Neuronal stem cell (in vitro differentiated cells): Measurements from ENCODE around the gene BTBD9.

Source experiments
- DNase-seq: peaks from one replicate; pipeline ENCODE4 v3.0.0-alpha.2; 2013; ENCODE audit warnings: low spot score
- H2AFZ ChIP-seq: one replicate; pipeline ENCODE4 v1.6.1; 2013; ENCODE audit warnings: mild to moderate bottlenecking, low read length, inconsistent platforms
- H2AK5ac ChIP-seq: 2 replicates; pipeline ENCODE4 v1.6.1; 2013; ENCODE audit warnings: low read depth, mild to moderate bottlenecking, inconsistent platforms, low read length, moderate library complexity, mixed read lengths
- H2BK120ac ChIP-seq: 2 replicates; pipeline ENCODE4 v1.6.1; 2013; ENCODE audit warnings: low read depth, mild to moderate bottlenecking, inconsistent platforms, low read length, moderate library complexity, mixed read lengths
- H2BK12ac ChIP-seq: one replicate; pipeline ENCODE4 v1.6.1; 2013; ENCODE audit warnings: low read length, inconsistent platforms
- H2BK15ac ChIP-seq: 2 replicates; pipeline ENCODE4 v1.6.1; 2013; ENCODE audit warnings: mild to moderate bottlenecking, low read length, inconsistent platforms, mixed read lengths
- H2BK5ac ChIP-seq: one replicate; pipeline ENCODE4 v1.6.1; 2013; ENCODE audit warnings: inconsistent platforms, mild to moderate bottlenecking, low read length, moderate library complexity
- H3K14ac ChIP-seq: one replicate; pipeline ENCODE4 v1.6.1; 2013; ENCODE audit warnings: low read length, inconsistent platforms
- H3K18ac ChIP-seq: 2 replicates; pipeline ENCODE4 v1.6.1; 2013; ENCODE audit warnings: low read length, inconsistent platforms
- H3K23ac ChIP-seq: 2 replicates; pipeline ENCODE4 v1.6.1; 2013; ENCODE audit warnings: low read depth, mild to moderate bottlenecking, mixed read lengths, low read length, inconsistent platforms; ENCODE audit not compliant: poor library complexity
- H3K27ac ChIP-seq: replicated peaks from 3 replicates; pipeline ENCODE4 v1.5.1; 2013; ENCODE audit warnings: low read length, inconsistent platforms
- H3K27me3 ChIP-seq, 3 experiments: 2 replicates each; pipeline ENCODE4 v1.6.1; 2013; ENCODE audit warnings: low read length in 3 of 3, mild to moderate bottlenecking in 2 of 3, inconsistent platforms in 1 of 3, low read depth in 1 of 3, mixed read lengths in 1 of 3, moderate library complexity in 1 of 3; ENCODE audit not compliant: control insufficient read depth in 3 of 3, insufficient read depth in 3 of 3
- H3K36me3 ChIP-seq, 2 donors: replicated peaks in 1 of 2; 2 replicates each; pipeline ENCODE4 v1.6.1; 2013; ENCODE audit warnings: low read length in 2 of 2; ENCODE audit not compliant: control insufficient read depth in 2 of 2, insufficient read depth in 2 of 2
- H3K4ac ChIP-seq: 2 replicates; pipeline ENCODE4 v1.6.1; 2013; ENCODE audit warnings: inconsistent platforms, mild to moderate bottlenecking, low read length, moderate library complexity
- H3K4me1 ChIP-seq, 2 donors: 1 replicate in 1 of 2; 2 replicates in 1 of 2; pipeline ENCODE4 v1.6.1; 2013; ENCODE audit warnings: low read length in 2 of 2, low read depth in 1 of 2; ENCODE audit not compliant: control insufficient read depth in 2 of 2, insufficient read depth in 1 of 2
- H3K4me2 ChIP-seq: one replicate; pipeline ENCODE4 v1.6.1; 2013; ENCODE audit warnings: mild to moderate bottlenecking, low read length, inconsistent platforms; ENCODE audit not compliant: insufficient read depth, poor library complexity, severe bottlenecking
- H3K4me3 ChIP-seq, 2 donors: 2 replicates each; pipeline ENCODE4 v1.5.1; 2013; ENCODE audit warnings: low read length in 2 of 2, mild to moderate bottlenecking in 2 of 2, inconsistent platforms in 1 of 2, moderate library complexity in 1 of 2
- H3K79me1 ChIP-seq: one replicate; pipeline ENCODE4 v1.6.1; 2013; ENCODE audit warnings: low read depth, mild to moderate bottlenecking, inconsistent platforms, low read length, moderate library complexity
- H3K9ac ChIP-seq: one replicate; pipeline ENCODE4 v1.6.1; 2013; ENCODE audit warnings: mild to moderate bottlenecking, low read depth, low read length, inconsistent platforms; ENCODE audit not compliant: poor library complexity
- H3K9me3 ChIP-seq, 2 donors: replicated peaks in 1 of 2; 2 replicates each; pipeline versions ENCODE3 to v1.6.1; 2013; ENCODE audit warnings: low read length in 2 of 2, mild to moderate bottlenecking in 2 of 2, inconsistent platforms in 1 of 2, low read depth in 1 of 2, mixed read lengths in 1 of 2, moderate library complexity in 1 of 2; ENCODE audit not compliant: control insufficient read depth in 2 of 2, insufficient read depth in 1 of 2
- H4K8ac ChIP-seq: one replicate; pipeline ENCODE4 v1.6.1; 2013; ENCODE audit warnings: low read depth, mild to moderate bottlenecking, inconsistent platforms, low read length, moderate library complexity
- H4K91ac ChIP-seq: one replicate; pipeline ENCODE4 v1.6.1; 2013; ENCODE audit warnings: low read length, low read depth, mild to moderate bottlenecking, inconsistent platforms; ENCODE audit not compliant: poor library complexity
- WGBS, 2 donors: extraction: QIAGEN DNeasy Blood & Tissue Kit; methylation state at CpG; one replicate each; pipeline ENCODE4 v1.1.7; 2013; ENCODE audit warnings: missing lambda C conversion rate in 2 of 2, mixed read lengths in 1 of 2; ENCODE audit not compliant: insufficient read length in 2 of 2, insufficient replicate concordance in 1 of 2; ENCODE audit errors: extremely low coverage in 2 of 2; 5-methylcytosine and 5-hydroxymethylcytosine counted together

Gene BTBD9

DNA sequence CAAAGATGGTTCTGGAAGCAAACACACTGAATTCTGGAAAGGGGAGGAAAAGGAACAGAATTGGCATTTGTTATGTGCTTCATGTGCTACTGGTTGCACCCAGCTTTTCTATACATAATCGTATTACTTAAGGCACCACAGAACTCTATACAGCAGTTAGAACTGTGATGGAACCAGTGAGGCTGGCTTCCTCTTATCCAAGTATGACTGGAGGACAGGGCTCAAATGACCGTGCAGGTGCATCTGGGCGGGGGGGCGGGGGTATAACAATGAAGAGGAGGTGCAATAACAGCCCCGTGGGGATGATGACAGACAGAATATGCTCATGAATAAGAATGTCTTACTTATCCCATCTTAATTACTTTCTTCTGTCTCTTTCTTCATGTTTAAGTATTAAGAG lies 144.2 kb downstream of the BTBD9 start:
- H3K4ac ChIP-seq = no peak overlapping the region
- no peak overlapping the region for H2BK120ac ChIP-seq
- no peaks in the 10 kb centered on the region for H3K9me3 ChIP-seq
- H3K27me3 ChIP-seq = no peaks in the 10 kb centered on the region
- H2BK15ac ChIP-seq = no peak overlapping the region
- no peak overlapping the region for H2BK12ac ChIP-seq
- H3K18ac ChIP-seq = no peak overlapping the region
- H3K9ac ChIP-seq = no peak overlapping the region
- no peak for DNase-seq
- H3K4me1 ChIP-seq = peaks cover 0 to 10% of the 10 kb centered on the region in 2 donors
- H2BK5ac ChIP-seq = no peak overlapping the region
- H2AK5ac ChIP-seq = no peak overlapping the region
- no peak overlapping the region for H4K8ac ChIP-seq
- no peaks in the 10 kb centered on the region for H3K79me1 ChIP-seq
- no peak overlapping the region for H3K4me3 ChIP-seq
- H3K27ac ChIP-seq = no peak overlapping the region
- no peak overlapping the region for H3K23ac ChIP-seq
- no peak overlapping the region for H4K91ac ChIP-seq
- H3K4me2 ChIP-seq = no peak overlapping the region
- H3K36me3 ChIP-seq = no peaks in the 10 kb centered on the region
- no CpG with 5 or more reads among the region's 5 CpGs for WGBS, 2 donors
- no peak overlapping the region for H3K14ac ChIP-seq
- H2AFZ ChIP-seq = no peak overlapping the region

DNA sequence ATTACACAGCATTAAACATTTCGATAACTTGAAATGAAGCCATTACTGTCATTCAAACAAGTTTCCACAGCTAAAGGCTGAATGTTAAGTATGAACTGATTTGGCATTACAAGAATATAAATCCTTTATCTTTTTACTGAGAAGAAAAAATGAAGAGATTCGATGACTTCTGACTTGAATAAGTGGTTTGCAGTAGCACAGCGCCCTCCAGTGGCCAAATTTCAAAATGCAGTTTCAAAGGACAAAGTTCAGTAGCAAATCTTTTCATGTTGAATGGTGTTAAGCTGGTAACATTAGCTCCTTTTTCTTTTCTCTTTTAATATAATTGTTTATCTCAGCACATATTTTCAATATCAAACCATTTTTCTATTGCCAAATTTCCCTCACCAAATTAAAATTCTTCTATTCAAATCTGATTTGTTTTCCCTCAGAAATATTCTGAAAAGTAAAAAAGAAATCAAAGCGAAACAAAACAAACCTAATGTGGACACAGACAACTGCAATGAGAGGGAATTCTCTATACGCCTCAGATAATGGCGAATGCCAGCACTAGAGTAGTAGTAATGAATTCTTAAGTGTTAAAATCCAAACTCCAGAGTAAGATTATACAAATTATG lies 145.7 kb downstream of the BTBD9 start:
- no peaks in the 10 kb centered on the region for H3K27me3 ChIP-seq
- H2AK5ac ChIP-seq = no peak overlapping the region
- no peak overlapping the region for H3K9ac ChIP-seq
- no peaks in the 10 kb centered on the region for H3K79me1 ChIP-seq
- H4K8ac ChIP-seq = no peak overlapping the region
- no peak overlapping the region for H3K14ac ChIP-seq
- H4K91ac ChIP-seq = no peak overlapping the region
- no peak overlapping the region for H3K4me2 ChIP-seq
- no peak overlapping the region for H3K23ac ChIP-seq
- no CpG with 5 or more reads among the region's 6 CpGs for WGBS, 2 donors
- peak overlapping the region; percentile 50 for H2AFZ ChIP-seq
- H2BK120ac ChIP-seq = no peak overlapping the region
- H3K4me1 ChIP-seq = peaks cover 0 to 8% of the 10 kb centered on the region in 2 donors
- H2BK12ac ChIP-seq = no peak overlapping the region
- no peak overlapping the region for H3K27ac ChIP-seq
- no peak overlapping the region for H3K18ac ChIP-seq
- H3K36me3 ChIP-seq = no peaks in the 10 kb centered on the region
- no peak overlapping the region for H3K4ac ChIP-seq
- peak; percentile 85 for DNase-seq
- no peak overlapping the region for H2BK5ac ChIP-seq
- no peak overlapping the region for H3K4me3 ChIP-seq
- no peak overlapping the region for H2BK15ac ChIP-seq
- no peaks in the 10 kb centered on the region for H3K9me3 ChIP-seq

DNA sequence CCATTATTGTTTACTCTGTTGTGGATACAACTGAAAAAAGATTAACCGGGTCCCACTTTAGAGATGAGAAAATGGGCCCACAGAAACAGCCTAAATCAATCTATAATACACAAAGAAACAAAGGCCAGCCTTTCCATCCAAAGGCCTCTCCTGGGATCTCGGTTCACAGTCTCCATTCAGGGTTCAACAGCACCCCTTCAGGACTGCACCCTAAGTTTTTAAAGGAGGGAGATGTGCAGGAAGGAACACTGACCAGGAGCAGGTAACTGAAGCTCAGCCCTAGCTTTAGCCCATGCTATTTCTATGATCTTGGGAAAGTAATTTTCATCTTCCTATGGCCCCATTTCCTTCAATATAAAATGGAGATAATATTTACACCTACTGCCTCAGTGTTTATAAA lies 147.7 kb downstream of the BTBD9 start:
- H3K4me3 ChIP-seq = no peak overlapping the region
- no peak overlapping the region for H2BK120ac ChIP-seq
- H3K23ac ChIP-seq = no peak overlapping the region
- no peak overlapping the region for H2BK12ac ChIP-seq
- H4K8ac ChIP-seq = no peak overlapping the region
- H2BK5ac ChIP-seq = no peak overlapping the region
- no peaks in the 10 kb centered on the region for H3K9me3 ChIP-seq
- no peak overlapping the region for H3K18ac ChIP-seq
- no peak overlapping the region for H3K4ac ChIP-seq
- H3K79me1 ChIP-seq = no peaks in the 10 kb centered on the region
- no peak overlapping the region for H2BK15ac ChIP-seq
- DNase-seq = no peak
- no peaks in the 10 kb centered on the region for H3K27me3 ChIP-seq
- H3K14ac ChIP-seq = no peak overlapping the region
- H3K27ac ChIP-seq = no peak overlapping the region
- no peak overlapping the region for H4K91ac ChIP-seq
- WGBS, 2 donors = no CpG with 5 or more reads among the region's 2 CpGs
- H2AFZ ChIP-seq = no peak overlapping the region
- no peaks in the 10 kb centered on the region for H3K36me3 ChIP-seq
- H3K9ac ChIP-seq = no peak overlapping the region
- H3K4me2 ChIP-seq = no peak overlapping the region
- H2AK5ac ChIP-seq = no peak overlapping the region
- peaks cover 0 to 6% of the 10 kb centered on the region in 2 donors for H3K4me1 ChIP-seq

DNA sequence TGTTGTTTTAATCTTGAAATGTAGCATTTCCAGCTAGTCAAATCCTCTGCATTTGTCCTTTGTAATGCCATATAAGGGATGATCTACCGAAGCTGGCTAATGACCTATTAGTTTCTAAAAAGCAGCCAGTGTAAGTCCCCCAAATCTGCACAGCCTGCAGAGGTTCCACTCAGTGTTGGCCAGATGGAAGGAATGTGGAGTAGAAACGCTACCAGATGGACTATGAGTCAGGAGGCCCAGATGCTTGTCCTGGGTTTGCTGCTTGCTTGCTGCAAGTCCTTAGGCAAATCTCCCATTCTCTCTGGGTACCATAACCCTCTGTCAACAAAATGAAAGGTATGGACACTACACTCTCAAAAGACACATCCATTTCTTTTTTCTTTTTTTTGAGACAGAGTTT lies 149.8 kb downstream of the BTBD9 start:
- Histone ChIP-seq H4K91ac (no peak overlapping the region), H3K14ac (no peak overlapping the region), H3K23ac (no peak overlapping the region), H3K9me3 (no peaks in the 10 kb centered on the region), H3K18ac (no peak overlapping the region), H2BK5ac (no peak overlapping the region), H4K8ac (no peak overlapping the region), H2AK5ac (no peak overlapping the region), H3K4me2 (no peak overlapping the region), H3K9ac (no peak overlapping the region), H3K27me3 (no peaks in the 10 kb centered on the region), H3K36me3 (no peaks in the 10 kb centered on the region), H3K4me1 (peaks cover 0 to 6% of the 10 kb centered on the region in 2 donors), H3K79me1 (no peaks in the 10 kb centered on the region), H2AFZ (no peak overlapping the region), H2BK12ac (no peak overlapping the region), H2BK15ac (no peak overlapping the region), H3K4ac (no peak overlapping the region), H2BK120ac (no peak overlapping the region), H3K4me3 (no peak overlapping the region), H3K27ac (no peak overlapping the region)
- no CpG with 5 or more reads among the region's 2 CpGs for WGBS, 2 donors
- DNase-seq = no peak
